SKM-1 (cell line): ENCODE measurements around the gene GPR153.

Experiments used
- DNase-seq: peaks from one replicate; lab custom pipeline; 2025; ENCODE audit not compliant: unreplicated experiment; lab: John Stamatoyannopoulos, UW

The GPR153 gene

GRCh38 chr1:6269720-6270400 is 9.0 kb upstream of the GPR153 start:
- DNase-seq: no peak

GRCh38 chr1:6269296-6269695 is 8.4 kb upstream of the GPR153 start:
- no peak for DNase-seq

DNA sequence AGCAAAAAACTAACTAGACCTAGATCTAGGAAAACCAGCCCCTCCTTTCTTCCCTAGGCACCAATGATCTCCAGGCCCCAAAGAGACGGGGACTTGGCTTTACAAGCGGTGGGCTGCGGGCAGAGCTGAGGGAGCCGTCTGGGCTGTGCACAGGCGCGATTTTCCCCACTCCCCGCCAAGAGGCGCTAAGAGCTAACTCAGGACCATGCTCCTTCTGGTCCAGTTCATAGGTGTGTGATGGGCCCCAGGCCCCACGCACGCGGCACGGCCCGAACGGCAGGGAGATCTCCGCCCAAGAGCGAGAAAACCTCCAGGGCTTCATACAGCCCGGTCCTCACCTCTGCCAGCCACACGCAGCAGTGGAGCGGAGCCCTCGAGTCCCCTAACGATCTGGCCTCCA is 7.5 kb upstream of the GPR153 start:
- DNase-seq: no peak

DNA sequence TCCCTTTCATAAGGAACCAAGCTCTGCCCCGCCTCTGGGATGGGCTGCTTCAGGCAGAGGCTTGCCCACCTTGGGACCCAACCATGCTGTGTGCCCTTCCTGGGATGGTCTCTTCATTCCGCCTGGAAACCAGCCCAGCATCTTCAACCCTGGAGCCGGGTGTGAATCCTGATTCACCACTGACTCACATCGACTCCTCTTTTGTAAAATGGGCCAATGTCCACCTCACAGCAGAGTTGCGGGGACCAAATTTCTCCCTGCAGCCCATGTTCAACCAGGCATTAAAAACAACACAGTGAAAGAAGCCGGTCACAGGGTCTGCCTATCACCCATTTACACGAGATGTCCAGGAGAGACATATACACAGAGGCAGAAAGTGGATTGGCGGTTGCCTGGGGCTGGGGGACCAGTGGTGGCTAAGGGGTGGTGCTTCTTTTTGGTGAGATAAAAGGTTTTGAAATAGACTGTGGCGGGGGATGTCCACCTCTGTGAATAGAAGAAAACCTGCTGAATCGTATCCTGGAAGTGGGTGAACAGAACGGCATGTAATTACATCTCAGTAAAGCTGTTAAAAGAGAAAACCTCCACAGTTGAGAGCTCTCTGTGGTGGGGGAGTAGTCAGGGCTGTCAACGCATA is 6.9 kb upstream of the GPR153 start:
- DNase-seq: no peak

- DNase-seq: no peak
Observed at GRCh38 chr1:6266641-6267040, 5.7 kb upstream of the GPR153 start.

DNA sequence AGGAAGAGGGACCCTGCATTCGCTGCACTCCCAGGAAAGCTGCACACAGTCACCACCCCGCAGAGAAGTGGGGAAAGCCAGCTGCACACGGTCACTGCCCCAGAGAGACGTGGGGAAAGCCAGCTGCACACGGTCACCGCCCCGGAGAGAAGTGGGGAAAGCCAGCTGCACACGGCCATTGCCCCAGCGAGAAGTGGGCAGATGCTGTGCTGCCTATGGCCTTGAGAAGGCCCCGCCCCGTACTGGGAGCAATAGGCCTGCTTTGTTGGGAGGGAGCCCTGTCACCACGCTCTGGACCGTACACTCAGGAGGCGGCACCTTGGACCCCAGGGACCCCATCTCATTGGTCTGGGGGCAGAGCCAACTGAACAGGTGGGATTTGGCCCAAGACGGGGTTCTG is 4.3 kb upstream of the GPR153 start:
- no peak for DNase-seq

DNA sequence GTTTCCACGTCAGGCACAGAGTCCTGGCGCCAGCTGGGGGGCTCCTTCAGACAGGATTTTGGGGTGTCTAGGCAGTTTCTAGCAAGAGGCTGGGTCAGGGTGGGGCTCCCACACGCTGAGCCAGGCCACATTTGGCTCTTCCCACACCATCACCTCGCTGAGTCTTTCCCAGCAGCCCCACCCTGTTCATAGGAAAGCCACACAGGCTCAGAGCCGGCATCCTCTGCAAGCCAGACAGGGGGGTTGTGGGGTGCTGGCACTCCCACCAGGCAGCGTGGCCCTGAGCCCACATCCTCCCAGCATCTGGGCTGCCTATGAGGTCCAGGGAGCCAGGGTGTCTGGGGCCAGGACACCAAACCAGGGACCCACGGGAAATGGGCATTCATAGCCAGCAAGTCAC is 2.8 kb upstream of the GPR153 start:
- no peak for DNase-seq

GRCh38 chr1:6262555-6263420 is 1.9 kb upstream of the GPR153 start:
- no peak for DNase-seq

- no peak for DNase-seq
Observed at GRCh38 chr1:6261615-6261995, 707 bp upstream of the GPR153 start.

DNA sequence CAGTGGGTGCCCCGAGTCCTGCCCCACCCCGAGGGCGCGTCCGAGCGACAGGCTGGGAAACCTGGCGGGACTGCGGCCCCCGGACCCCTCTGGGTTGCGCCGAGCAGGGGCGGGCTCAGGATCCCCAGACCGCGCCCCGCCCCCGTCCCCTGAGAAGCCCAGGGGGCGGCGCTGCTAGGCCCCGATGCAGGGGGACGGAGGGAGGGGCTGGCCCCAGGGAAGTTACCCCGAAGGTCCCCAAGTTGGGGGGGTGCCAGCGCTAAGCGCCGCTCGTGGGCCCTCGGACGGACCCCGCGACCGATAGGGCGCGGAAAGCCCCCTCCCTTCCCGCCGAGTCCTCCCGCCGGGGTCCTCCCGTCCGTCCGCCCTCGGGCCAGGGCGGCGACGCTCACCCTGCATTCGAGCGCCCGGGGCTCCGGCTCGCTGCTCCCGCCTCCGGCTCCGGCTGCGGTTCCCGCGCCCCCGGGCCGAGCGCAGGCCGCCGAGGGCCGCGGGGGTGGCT is 414 bp downstream of the GPR153 start:
- DNase-seq: no peak

- DNase-seq: peak; percentile 17
Observed at GRCh38 chr1:6259491-6260362, 1.2 kb downstream of the GPR153 start.

DNA sequence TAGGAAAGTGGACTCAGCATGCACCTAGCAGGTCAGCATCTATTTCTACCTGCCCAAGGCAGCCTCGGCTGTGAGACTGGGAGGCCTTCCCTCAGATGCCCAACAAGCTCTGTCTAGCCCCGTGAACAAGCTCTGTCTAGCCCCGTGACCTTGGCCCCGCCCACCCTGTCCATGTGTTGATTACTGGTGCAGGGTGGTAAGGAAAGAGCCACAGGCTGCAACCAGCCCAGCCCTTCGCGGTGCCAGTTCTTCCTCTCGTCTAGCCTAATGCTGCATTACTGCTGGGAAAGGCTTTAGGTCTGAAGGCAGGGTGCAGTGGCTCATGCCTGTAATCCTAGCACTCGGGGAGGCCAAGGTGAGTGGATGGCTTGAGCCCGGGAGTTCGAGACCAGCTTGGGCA is 2.2 kb downstream of the GPR153 start:
- no peak for DNase-seq

DNA sequence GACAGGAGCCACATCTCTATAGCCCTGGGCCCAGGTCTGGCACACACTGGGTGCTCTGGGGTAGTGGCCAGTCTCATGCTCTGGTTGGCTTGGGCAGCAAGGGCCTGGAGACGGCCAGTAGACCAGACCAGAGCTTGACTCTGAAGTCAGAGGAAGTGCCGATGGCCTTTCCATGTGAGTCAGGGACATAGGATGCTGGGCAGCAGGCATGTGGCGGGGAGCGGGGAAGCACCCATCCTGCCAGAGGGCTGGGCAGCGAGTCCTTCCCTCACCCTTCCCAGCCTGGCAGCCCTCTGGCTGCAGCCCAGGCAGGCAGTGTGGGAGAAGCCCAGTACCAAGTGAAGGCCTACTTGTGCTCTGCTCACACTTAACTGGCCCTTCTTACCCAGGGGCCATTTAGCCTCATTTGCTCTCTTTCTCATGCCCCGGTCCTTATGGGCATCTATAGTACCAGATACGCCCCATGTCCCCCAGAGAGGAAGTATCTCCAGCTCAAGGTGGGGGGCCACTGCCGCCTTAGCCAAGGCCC is 3.3 kb downstream of the GPR153 start:
- no peak for DNase-seq

DNA sequence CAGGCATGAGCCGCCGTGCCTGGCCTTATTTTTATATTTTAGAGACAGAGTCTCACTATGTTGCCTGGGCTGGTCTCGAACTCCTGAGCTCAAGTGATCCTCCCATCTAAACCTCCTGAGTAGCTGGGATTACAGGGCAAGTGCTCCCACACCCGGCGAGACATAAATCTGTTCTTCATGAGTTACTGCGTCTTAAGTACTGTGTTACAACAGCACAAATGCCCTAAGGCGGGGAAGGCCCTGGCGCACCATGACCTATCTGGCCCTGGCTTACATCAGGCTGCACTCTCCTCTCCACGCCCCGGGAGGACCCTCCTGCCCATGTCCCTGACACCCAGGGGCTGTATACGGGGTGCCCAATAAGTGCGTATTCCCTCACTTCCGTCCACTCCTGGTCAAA is 4.3 kb downstream of the GPR153 start:
- DNase-seq: no peak

GRCh38 chr1:6254691-6255090 is 6.2 kb downstream of the GPR153 start:
- no peak for DNase-seq

DNA sequence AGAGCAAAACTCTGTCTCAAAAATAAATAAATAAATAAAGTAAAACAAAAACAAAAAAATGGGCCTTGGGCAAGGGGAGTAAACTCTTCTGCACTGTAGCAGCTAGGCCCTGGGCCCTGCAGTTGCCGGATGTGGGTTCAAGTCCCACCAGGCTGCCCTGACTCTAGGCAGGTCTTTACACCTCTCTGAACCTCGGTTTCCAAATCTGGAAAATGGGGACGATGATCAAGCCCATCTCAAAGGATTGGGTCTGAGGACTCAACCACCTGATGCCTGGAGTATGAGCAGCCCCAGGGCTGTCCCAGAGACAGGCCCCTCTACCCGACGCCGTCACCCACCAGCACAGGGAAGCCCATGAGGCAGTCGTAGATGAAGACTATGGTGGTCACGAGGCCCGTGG is 7.5 kb downstream of the GPR153 start:
- DNase-seq: no peak

DNA sequence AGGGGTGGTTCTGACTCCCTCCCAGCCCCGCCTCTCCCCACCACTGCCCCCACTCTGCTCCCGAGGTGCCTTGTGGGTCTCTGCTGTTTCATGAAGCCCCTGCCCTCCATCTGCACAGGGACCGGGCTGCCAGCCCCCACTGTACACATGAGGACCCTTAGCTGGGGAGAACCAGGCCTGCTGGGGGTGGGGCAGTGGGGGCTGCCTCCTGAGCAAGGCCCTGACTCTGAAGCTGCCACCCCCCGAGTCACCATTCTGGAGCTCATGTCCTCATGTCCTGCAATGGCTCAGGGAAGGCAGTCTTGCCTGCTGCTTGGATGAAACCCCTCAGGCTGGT is 8.6 kb downstream of the GPR153 start:
- DNase-seq: no peak

- DNase-seq: no peak
Observed at GRCh38 chr1:6251681-6252373, 9.1 kb downstream of the GPR153 start.

DNA sequence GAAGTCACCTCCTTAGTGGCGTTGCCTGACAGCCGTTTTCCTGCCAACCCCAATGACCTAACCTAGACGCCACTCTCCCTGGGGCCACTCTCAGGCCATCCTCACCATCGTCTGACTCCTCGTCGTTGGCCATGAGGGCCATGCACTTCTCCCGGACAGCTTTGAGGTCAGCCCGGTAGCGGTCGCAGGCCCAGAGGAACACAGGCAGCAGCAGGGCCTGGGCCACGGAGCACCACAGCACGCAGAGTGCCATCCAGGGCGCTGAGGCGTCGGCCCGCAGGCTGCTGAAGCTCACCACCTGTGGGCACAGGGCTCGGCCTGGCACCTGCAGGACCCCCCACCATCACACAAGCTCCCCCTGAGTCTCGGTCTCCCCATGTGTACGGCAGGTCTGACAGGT is 9.7 kb downstream of the GPR153 start:
- DNase-seq: no peak
